OCI-LY3 (cell line): ENCODE data around the gene ZNF514.

ENCODE experiments used
- CTCF ChIP-seq: fragments of 200-600, 300-600 bp; sonication (generic); IDR thresholded peaks from 2 replicates; pipeline ENCODE4 v1.5.1; 2014; ENCODE audit warnings: antibody characterized with exemption, low read length, low read depth
- EZH2phosphoT487 ChIP-seq: fragments of 200-600 bp; shearing (Covaris generic); IDR thresholded peaks from 2 replicates; pipeline ENCODE4 v1.6.1; 2018; ENCODE audit warnings: antibody characterized with exemption, mixed run types, low read depth

- TF ChIP-seq CTCF (no peak), EZH2phosphoT487 (no peak)
Measured at GRCh38 chr2:95121407-95122196, 38.0 kb downstream of the ZNF514 start, which contains the start of gene MRPS5.
